ENCODE measurements around the gene ZNF726.
A peak's percentile ranks its signal among the peaks of the same experiment; 100 is the strongest.
"Not testable (repeated sequence)": the region's sequence is repeated elsewhere in the genome, so short reads cannot be mapped to it uniquely, and the experiment has no call there.

Gene ZNF726

DNA sequence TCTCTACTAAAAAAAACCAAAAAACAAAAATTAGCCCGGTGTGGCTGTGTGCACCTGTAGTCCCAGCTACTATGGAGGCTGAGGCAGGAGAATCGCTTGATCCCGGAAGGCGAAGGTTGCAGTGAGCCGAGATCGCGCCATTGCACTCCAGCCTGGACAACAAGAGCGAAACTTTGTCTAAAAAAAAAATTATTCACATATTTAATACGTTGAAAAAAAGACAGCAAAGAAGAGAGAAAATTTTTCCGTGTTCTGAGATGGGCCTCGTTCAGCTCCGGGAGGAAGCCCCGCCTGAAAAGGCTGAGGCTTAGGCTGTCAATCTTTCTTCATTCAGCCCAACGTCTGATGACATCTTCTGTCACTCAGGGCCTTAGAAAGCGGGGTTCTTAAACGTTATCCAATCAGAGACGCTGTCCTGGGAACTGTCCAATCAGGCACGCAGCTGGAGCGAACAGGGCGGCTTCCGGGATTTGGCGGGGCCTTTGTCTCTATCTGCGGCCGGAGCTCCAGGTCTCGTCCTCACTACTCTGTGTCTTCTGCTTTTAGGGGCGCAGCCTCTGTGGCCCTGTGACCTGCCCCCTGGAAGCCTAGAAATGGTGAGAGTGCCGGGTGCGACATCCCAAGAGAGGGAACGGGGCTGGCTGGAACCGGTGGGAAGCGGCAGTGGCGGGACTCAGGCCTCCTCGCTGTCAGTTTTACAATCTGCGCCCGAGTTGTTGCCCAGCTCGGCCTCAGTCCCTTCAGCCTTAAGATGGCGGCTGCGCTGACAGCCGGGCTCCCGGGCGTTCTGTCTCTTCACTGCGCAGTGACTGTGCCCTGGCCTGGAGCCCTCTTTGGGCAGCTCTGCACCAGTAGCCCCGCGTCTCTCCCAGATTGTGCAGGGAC is at the start of gene ZNF726:
Gene ZNF726 (plus strand): TSS at position 485 of the 885 bp plus-strand sequence. CDS start 109 bp downstream, at position 594.
- DNase-seq (ENCODE audit: low read depth), result peak; percentile 74

- no peak for DNase-seq (ENCODE audit: low read depth)
These were observed 46.8 kb upstream of the ZNF726 start for GRCh38 chr19:23867895-23868294.

DNA sequence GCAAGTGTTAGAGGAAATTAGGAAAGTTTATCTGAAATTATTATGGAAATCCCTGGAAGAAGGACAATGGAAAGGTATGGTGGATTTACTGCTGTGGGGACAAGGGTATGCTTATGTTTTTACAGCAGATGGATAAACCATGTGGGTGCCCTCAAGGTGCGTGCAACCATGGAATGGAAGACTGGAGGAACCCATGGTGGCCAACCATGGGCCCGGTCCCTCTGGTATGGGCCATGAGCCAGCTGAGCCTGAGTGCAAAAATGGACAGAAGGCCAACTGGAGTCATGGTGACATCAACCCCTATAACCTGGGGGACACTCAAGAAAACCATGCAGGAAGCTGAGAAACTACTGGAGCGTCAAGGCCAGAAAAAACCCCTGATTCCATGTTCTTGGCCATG is 46.1 kb upstream of the ZNF726 start:
- DNase-seq (ENCODE audit: low read depth), result no peak

DNA sequence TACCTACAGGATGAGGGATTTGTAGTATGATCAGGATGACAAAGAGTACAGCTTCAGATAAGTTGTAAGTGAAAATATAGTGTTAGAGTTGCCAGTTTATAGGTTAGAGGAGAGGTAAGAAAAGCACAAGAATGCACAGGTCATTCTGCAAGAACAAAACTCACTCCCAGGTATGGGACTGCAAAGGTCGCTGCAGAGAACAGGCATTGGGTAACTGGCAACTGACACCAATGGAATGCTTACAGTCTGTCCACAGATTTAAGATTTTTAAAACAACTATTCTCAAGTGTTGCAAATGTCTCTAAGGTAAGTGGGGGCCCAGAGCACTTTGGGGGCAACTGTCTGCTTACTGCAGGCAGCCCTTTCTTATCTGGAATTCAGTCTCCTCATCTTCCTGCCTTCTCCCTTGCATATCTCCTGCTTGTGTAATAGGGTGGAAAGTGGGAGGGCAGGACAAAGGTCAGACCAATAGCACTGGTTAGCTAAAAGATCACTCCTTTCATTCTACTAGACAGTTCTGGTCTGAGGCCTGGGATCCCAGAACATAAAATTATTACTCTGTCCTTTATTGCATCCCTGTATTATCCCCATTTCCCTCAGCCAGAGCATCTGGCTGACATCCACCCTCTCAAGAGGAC is 42.3 kb upstream of the ZNF726 start:
- DNase-seq (ENCODE audit: low read depth), result no peak

DNA sequence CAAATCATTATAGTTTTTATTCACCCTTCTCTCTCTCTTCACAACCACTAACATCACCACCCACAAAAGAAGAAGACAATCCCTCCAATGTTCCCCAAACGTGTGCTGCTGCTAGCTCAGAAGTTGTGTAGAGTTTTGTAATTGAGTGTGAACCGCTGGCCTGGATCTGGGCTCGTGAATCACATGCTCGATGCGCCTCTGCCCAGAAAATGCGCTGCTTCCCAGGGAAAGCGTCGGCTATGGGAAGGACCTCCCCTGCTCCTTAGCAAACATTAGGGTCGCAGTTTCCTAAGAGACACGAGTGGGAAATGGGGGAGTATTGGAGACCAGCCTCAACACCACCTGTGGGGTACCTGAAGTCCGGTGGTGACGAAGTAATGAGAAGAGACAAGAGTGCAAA is 38.4 kb upstream of the ZNF726 start:
- no peak for DNase-seq (ENCODE audit: low read depth)

DNA sequence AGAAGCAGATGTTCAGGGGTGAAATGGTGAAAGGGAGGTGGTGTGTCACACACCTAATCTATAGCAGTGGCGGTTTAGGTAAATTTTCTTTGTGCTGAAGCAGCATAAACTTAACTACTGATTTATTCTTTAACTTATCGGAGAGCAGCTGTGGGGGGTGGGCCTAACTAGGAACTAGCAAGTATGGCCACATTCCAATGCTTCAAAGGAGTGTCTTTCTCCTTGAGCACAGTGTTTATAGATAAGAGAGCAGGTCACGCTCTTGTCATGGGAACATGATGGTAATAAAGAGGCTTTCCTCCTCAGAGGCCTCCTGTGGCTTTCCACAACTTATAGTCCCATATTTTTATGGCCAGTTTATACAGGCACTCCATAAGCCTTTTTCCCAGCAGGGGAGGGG is 37.9 kb upstream of the ZNF726 start:
- DNase-seq (ENCODE audit: low read depth), result not testable (repeated sequence)

GRCh38 chr19:23882493-23882892 is 32.2 kb upstream of the ZNF726 start:
- DNase-seq (ENCODE audit: low read depth), result no peak

GRCh38 chr19:23884363-23884762 is 30.3 kb upstream of the ZNF726 start:
- no peak for DNase-seq (ENCODE audit: low read depth)

DNA sequence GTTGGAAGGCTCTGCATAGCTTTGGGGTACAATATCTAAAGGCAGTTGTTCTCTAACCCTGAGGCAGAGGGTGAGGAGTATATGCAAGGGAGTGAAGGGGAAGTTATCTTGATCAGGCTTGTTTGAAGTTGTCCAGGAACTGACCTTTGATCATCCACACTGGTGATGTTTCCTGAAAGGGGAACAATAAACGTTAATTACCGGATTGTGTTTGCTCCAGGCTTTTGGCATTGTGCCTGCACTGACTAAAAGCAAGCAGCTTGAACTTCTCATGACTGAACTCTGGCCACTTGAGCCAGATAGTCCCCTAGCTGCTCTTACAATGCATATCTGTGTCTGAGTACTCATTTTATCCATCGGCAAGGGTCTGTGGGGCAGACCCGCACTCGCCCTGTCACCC is 27.0 kb upstream of the ZNF726 start:
- no peak for DNase-seq (ENCODE audit: low read depth)

GRCh38 chr19:23896096-23896495 is 18.6 kb upstream of the ZNF726 start:
- DNase-seq (ENCODE audit: low read depth), result not testable (repeated sequence)

GRCh38 chr19:23896912-23897311 is 17.8 kb upstream of the ZNF726 start:
- no peak for DNase-seq (ENCODE audit: low read depth)

DNA sequence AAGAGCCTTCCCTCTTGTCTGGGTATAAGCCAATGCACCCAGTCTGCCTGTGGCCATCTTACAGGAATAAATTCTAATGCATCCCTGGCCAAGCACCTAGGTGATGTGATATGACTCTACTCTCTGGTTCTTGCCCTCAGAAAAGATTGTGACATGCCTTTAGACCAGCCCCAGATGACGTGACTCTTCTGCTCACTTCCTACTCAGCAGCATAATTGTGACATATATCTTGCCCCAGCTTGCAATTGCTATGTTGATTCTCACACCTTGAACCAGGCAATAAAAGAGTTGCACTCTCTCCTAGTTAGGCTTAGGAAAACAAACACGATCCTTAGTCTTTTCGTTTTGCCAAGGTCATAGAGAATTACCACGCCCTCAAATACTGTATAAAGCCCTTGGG is 13.3 kb upstream of the ZNF726 start:
- no peak for DNase-seq (ENCODE audit: low read depth)

GRCh38 chr19:23904406-23904805 is 10.3 kb upstream of the ZNF726 start:
- no peak for DNase-seq (ENCODE audit: low read depth)

- no peak for DNase-seq (ENCODE audit: low read depth)
These were observed 8.9 kb upstream of the ZNF726 start for GRCh38 chr19:23905771-23906170.

DNA sequence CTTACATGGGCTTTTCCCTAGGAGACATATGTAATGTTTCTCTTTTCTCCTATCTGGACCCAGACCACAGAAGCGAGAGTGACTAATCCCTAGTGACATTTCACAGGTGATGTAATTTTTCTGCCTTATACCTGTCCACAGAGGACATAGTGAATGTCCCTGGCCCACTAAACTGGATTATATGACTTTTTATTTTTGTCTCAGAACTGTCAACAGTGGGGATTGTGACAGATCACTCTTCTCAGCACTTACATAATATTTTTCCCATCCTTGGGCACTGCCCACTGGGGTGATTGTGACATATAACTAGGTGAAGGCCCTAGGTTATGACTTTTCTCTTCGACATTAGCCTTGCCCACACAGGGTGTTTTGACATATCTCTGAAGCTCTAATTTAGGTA is 7.9 kb upstream of the ZNF726 start:
- DNase-seq (ENCODE audit: low read depth), result no peak

GRCh38 chr19:23908165-23908564 is 6.5 kb upstream of the ZNF726 start:
- DNase-seq (ENCODE audit: low read depth), result no peak

DNA sequence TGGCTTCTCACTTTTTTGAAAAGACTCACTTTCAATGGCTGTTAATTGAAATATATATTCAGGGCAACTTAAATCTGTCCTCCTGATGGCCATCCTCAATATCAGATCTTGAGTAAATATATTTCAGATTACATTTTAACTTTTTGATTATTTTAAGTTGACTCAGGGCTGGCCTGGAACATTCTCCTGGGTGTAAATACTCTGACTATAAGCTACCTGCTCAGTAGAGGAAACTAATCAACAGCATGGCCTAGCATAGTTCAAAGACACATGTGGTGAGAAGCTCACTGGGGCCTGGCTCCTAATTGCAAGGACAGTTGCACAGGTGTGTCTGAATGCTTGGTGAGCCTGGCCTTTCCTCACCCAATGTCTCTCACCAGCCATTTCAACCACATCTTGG is 5.5 kb upstream of the ZNF726 start:
- DNase-seq (ENCODE audit: low read depth), result no peak

DNA sequence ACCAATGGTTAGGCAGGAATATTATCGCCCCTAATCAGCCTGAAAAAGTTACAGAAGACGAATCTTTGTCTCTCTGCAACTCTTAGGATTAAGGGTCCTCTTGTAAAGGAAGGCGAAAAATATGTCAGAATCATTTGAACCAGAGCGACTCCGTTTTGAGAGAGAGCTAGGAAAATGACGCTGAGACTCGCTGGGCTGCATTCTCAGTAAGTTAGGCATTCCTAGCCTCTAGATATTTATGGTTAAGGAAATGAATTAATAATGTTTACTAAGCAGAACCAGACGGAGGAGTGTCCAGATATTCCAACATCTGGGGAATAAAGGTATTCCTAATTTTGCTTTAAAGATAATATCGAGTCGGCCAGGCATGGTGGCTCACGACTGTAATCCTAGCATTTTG is 755 bp upstream of the ZNF726 start:
- DNase-seq (ENCODE audit: low read depth), result no peak

GRCh38 chr19:23916991-23917390 is 2.3 kb downstream of the ZNF726 start:
- DNase-seq (ENCODE audit: low read depth), result no peak

DNA sequence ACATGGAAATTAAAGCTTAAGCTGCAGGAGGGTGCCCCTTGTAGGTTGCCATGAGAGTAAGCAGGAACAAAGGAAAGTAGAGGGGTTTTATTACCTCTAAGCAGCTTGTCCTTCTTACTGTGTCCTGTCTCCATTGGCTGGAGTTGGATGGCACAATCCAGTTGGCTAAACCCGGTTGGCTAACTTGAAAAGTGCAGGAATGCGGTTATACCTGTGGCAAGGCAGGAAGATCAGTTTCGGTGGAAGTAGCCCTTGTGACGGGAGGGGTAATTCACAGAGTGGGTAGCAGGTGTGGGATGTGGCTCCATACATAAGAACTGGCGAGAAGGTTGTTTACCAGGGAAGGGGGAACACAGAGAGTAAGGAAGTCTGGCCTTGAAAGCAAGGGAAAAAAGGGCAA is 3.2 kb downstream of the ZNF726 start:
- no peak for DNase-seq (ENCODE audit: low read depth)

DNA sequence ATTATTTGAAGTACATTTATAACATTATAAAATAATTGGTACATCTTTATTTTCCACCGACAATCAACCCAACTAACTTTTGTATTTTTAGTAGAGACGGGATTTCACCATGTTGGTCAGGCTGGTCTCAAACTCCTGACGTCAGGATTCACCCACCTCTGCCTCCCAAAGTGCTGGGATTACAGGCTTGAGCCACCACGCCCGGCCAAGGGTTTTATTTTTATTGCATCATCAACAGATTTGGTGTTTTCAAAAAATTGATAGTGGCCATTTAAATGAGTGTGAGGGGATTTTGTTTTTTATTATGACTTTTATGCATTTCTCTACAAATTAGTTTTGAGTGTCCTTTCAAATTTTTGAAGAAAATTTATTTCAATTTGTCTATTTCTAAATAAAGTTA is 10.6 kb downstream of the ZNF726 start:
- DNase-seq (ENCODE audit: low read depth), result no peak

GRCh38 chr19:23932878-23933277 is 18.2 kb downstream of the ZNF726 start:
- DNase-seq (ENCODE audit: low read depth), result no peak

- not testable (repeated sequence) for DNase-seq (ENCODE audit: low read depth)
These were observed 22.3 kb downstream of the ZNF726 start for GRCh38 chr19:23937031-23937430.

GRCh38 chr19:23943411-23943810 is 28.7 kb downstream of the ZNF726 start:
- no peak for DNase-seq (ENCODE audit: low read depth)

All from activated T-cell treated with anti-CD3 and anti-CD28 coated beads for 1 hour (primary cell).